Fibroblast of peridontal ligament (primary cell): ENCODE results near the gene ANO7.

Source experiments
- DNase-seq: peaks from one replicate; pipeline ENCODE4 v3.0.0-alpha.2; 2010; ENCODE audit errors: extremely low read depth

Gene ANO7

GRCh38 chr2:241158546-241158900, 30.0 kb upstream of the ANO7 start:
- no peak for DNase-seq

- DNase-seq = no peak
These were observed 29.4 kb upstream of the ANO7 start for GRCh38 chr2:241159116-241159515.

- DNase-seq = no peak
These were observed 28.2 kb upstream of the ANO7 start for GRCh38 chr2:241160318-241160717.

- peak; percentile 95 for DNase-seq
These were observed 26.7 kb upstream of the ANO7 start for GRCh38 chr2:241161646-241162281.

GRCh38 chr2:241163601-241164118, 24.8 kb upstream of the ANO7 start:
- no peak for DNase-seq

GRCh38 chr2:241168366-241168765, 20.1 kb upstream of the ANO7 start:
- no peak for DNase-seq

- DNase-seq = no peak
These were observed 14.9 kb upstream of the ANO7 start for GRCh38 chr2:241173557-241173956.

- DNase-seq = no peak
These were observed 10.7 kb upstream of the ANO7 start for GRCh38 chr2:241177526-241178334.

- DNase-seq = no peak
These were observed 9.5 kb upstream of the ANO7 start for GRCh38 chr2:241178961-241179360.

GRCh38 chr2:241179899-241180298, 8.6 kb upstream of the ANO7 start:
- DNase-seq = no peak

GRCh38 chr2:241180495-241180894, 8.0 kb upstream of the ANO7 start:
- no peak for DNase-seq

GRCh38 chr2:241182126-241182525, 6.4 kb upstream of the ANO7 start:
- DNase-seq = no peak

- no peak for DNase-seq
These were observed 5.8 kb upstream of the ANO7 start for GRCh38 chr2:241182531-241183133.

GRCh38 chr2:241183221-241183620, 5.3 kb upstream of the ANO7 start:
- DNase-seq = no peak

- DNase-seq = no peak
These were observed 3.6 kb upstream of the ANO7 start for GRCh38 chr2:241184901-241185300.

- DNase-seq = no peak
These were observed 2.5 kb upstream of the ANO7 start for GRCh38 chr2:241185961-241186360.

- DNase-seq = no peak
These were observed 1.2 kb upstream of the ANO7 start for GRCh38 chr2:241187101-241187917.

GRCh38 chr2:241187918-241188234, 601 bp upstream of the ANO7 start:
- DNase-seq = no peak

GRCh38 chr2:241189093-241189855, 797 bp downstream of the ANO7 start:
- DNase-seq = no peak

GRCh38 chr2:241189856-241190201, 1.4 kb downstream of the ANO7 start:
- no peak for DNase-seq

GRCh38 chr2:241190291-241190981, 2.0 kb downstream of the ANO7 start:
- no peak for DNase-seq
